GM20431 (cell line): ENCODE results near the gene AATF.

Experiments
- in situ Hi-C: fragments of 300-500 bp; cut with MseI, MboI; formaldehyde crosslinking; loops from one replicate; pipeline ENCODE4 v1.15.0; 2020; ENCODE audit warnings: low sequenced_read_pairs; ENCODE audit not compliant: unreplicated experiment

Gene AATF

DNA sequence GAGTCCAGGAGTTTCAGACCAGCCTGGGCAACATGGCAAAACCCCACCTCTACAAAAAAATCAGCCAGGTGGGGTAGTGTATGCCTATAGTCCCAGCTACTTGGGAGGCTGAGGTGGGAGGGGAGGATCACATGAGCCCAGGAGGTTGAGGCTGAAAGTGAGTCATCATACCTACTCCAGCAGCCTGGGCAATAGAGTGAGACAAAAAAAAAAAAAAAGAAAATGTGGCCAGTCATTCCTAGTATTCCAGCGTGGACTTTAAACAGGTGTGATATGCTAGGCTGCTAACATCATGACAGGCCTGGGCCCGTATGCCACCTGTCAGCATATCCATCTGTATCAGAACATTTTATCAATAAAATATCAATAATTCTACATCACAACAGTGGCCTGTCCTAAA lies 143.3 kb downstream of the AATF start:
- in situ Hi-C loops, result no loop called here

DNA sequence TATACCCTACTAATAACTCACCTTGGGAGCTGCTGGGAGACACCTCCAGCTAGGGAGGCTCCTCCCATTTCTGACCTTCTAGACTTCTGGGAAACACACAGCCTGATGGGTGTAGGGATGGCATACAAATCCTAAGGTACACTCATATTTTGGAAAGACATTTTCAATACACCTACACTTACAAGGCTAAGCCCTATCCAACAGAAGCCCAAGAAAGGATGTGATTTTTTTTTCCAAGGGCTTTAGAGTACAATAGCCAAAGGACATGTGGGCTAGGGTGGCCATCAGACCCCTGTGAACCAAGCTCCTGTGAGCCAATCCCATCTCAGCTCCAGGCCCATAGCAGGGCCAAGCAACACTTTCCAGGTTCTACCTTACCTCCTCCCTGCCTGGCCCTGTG lies 143.9 kb downstream of the AATF start:
- in situ Hi-C loops, result no loop called here

DNA sequence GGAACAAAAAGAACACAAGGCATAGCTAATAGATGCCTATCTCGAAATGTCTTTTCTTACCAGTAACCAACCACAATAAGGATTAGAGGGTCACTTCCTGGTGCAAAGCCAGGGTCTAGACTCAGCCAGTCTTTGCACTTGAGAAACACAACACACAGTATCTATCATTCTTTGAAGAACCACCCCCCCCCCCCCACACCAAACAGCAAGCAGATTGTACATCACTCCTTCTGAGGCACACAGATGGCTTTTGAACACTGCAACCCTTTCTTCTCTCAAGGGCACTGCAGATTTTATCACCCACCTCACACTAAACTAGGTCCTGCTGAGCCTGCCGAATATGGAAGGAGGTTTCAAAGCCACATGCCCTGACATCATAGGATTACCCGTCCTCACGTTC lies 145.6 kb downstream of the AATF start:
- in situ Hi-C loops, result no loop called here

DNA sequence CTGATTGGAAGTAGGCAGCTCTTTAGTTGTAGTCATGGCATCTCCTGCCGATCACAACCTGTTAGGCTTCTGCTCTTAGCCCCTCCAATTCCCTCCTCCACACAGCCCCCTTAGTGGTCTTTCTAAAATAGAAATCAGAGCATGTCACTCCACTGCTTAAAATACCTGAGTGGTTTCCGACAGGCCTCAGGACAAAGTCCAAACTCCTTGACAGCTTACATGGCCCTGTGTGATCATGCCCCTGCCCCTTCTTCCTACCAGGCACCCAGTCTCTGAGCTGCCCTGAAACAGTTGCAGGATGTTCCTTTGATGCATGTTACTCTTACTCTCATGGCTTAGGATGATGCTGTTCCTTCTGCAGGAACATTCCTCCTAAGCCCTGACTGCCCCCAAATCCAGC lies 147.3 kb downstream of the AATF start:
- in situ Hi-C loops, result no loop called here

DNA sequence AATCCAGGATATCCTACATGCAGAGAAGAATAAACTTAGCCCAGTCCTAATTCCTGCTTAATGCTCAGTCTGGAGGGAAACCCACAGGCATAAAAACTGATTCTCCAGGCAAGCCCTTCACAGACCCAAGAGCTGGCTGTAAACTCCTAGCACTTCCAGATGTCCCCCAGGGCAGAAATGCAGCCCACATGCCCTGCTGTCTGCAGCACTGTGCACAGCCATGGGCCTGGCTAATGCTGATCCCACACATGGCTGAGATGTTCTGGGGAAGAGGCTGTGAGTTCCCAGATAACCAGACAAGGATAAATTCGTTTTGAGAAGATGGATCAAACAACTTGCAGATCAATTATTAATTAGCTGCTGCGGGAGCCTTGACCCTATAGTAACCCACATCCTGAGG lies 148.4 kb downstream of the AATF start:
- in situ Hi-C loops, result no loop called here

DNA sequence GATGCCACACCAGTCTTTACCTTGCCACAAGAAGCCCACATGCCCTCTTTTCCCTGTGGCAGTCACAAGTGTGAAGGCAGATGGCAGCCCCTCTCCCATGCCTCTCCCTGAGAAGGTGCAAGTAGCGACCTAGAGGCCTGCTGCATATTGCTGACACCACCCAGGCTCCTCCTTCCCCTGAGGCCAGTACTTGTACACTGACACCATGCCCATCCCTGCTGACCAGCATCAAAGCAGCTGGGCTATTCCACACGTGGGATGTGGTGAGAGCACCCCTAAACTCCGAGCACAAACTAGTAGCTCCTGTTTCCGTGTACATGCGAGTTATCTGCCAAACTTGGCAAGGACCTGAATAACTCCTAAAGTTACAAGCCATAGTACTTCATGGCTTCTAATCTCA lies 149.4 kb downstream of the AATF start:
- in situ Hi-C loops, result no loop called here

DNA sequence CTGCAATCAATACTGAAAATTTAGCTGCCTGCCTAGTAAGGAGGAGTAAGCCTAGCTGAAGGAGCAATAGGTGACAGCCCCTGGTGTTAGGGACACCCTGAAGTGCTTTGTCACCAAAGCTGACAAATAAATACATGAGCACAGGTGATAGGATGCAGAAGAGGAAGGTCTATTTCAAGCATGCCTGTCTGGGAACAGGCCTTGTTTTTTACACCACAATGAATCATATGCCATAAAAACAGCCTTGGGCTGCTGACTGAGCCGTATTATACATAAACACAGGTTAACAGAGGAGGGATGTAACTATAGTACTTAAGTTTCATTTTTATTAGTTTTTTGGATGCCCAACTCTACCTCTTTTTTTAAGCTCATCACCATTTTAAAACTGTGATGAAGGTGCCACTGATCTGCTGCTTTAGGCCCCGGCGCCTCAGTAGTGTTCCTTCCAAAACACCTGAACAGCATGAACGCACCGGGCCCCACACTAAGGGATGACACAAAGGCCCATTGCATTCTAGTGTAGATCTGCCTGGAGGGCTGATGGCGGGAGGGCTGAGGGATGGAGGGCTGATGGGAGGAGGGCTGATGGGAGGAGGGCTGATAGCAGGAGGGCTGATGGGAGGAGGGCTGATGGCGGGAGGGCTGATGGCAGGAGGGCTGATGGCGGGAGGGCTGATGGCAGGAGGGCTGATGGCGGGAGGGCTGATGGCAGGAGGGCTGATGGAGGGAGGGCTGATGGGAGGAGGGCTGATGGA lies 150.3 kb downstream of the AATF start:
- in situ Hi-C loops, result no loop called here

DNA sequence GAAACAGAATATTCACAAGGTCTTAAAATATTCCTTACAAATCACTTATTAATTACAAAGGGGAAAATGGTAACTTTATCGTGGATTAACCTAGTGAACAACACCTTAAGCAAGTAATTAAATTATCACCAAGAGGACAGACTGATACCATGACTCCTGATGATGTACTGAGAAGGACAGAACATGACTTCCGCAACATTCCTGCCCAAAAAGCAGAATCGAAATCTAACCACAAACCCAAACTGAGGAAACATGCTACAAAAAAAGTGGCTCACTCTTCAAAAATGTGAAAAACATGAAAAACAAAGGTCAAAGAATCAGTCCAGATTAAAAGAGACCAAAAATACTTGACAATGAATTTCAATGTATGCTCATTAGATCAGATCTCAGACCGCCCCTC lies 151.5 kb downstream of the AATF start:
- in situ Hi-C loops, result no loop called here

DNA sequence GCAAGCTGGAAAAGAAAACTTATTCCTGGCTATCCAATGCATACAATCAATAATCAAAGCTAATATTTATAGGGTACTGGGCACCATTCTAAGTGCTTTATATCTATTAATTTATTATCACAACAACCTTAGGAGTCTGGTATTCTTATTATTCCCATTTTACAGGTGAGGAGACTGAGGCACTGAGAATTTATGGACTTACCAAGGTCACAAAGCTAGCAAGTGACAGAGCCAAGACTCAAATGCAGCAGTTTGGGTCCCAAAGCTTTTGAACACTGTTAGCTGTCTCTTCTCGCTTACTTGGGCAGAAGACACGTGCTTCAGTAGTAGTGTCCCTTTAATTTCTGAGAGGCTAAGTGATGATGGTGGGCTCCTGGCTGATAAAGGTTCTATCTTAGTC lies 152.6 kb downstream of the AATF start:
- in situ Hi-C loops, result no loop called here

DNA sequence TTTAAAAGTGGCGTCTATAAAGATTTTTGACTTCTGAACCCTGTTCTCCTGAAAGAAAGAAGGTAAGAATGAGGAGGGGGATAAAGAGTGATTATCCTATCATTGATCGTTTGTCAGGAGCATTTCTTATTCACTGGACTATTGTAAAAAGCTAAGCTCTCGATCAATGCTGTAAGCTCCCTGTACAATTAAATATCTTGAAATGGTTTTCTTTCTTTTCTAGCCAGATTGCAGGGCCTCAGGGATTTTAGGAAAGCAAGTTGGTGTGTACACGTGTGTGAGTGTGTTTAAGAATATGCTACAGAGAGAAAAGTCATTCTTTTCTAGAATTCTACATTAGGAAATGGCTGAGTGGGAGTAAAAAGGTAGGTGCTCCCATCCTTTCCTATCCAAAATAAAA lies 154.5 kb downstream of the AATF start:
- in situ Hi-C loops, result no loop called here

DNA sequence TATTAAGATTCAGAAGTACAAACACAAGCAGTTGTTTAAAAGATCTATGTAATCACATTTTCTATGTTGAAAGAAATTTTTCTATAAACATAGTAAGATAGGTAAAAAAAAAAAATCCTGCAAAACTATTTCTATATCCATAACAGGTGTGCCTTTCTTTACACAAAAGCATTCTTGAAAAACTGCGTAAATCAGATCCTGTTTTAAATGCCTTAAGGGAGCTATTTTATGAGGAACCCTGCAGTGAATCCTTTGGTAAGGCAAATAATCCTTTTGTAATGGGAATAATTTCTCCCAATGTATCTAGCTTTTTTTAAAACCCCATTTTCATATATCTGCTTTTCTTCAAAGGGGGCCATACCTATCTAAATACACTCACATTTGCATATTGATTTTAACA lies 157.3 kb downstream of the AATF start:
- in situ Hi-C loops, result no loop called here
